Cerebellar cortex (tissue), 1 donor: ENCODE results near the gene NEIL1.

Source experiments
- DNase-seq: peaks from one replicate; pipeline ENCODE4 v3.0.0-alpha.2; 2015; ENCODE audit warnings: low spot score

Gene NEIL1

DNA sequence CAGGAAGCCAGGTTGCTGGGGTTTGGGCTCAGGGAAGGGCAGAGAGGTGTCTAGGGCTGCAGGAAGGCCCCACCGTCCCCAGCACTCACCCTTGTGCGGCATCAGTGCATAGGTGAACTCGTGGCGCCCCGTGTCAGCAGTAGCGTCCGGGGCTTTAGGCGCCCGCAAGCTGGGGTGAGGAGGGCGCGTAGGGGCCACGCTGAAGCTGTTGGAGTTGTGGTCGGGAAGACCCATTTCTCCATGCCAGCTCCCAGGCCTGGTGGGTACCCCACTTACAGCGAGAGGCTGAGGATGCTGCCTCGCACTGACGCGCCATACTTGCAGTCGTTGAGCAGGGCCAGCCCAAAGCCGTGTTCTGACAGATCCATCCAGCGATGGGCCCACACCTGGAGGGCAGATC is 9.7 kb downstream of the NEIL1 start:
- DNase-seq: no peak

DNA sequence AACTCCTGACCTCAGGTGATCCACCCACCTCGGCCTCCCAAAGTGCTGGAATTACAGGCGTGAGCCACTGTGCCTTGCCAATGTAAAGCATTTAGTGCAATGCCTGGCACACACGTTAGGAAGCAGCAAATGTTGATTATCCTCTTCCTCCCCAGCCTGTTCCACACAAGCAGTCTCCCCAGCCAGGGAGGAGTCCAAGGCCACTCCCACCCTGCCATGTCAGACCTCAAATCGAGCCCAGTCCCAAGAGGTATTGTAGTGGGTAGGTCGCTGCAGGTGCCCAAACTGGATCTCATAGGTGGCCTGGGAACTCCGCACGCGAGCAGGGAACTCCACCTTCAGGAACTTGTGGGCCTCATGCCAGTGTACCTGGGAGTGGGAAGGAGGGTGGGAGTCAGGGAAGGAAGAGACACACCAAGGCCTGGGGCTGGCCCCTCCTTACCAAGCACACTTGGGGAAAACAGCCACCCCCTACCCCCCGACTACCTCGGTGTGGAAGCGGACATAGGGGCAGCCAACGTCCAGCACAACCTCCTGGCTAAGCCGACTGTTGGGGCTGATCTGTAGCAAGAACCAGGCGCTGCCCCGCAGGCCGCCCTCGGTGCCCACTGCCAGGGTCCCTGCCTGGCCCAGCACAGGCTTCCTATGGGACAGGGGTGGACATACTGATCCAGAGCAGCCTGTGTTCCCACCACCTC is 11.3 kb downstream of the NEIL1 start:
- no peak for DNase-seq

DNA sequence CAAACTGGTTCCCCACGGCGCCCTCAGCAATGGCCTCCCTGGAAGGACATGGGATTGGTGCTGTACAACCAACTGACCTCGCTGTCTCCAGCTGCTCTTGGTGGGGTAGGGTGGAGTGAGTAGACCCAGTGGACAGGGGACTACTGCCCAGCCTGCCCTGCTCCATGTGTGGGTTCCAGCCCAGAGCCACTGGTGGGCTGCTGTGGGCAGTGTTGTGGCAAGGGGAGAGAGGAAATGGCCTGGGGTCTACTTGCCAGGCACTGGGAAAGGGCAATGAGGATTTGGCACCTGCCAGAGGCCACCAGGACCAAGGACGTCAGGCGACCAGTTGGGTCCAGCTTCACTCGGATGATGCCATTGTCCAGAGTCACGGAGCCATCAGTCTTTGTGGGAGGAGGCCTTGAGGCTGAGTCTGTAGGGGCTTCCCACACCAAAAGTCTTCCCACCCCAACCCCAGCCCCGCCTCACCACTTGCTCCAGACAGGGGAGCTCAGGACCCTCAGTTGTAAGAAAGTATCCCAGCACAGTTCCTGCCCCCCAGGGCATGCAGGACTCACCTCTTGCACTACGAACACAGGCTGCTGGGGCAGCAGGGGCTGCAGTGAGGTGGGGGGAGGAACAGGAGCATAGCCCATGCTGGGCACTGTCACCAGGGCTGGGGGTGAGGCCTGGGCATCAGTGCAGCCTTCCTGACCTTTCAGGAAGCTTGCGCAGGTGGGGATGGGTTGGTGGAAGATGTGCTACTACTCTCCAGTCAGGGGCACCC is 12.1 kb downstream of the NEIL1 start:
- DNase-seq: no peak

DNA sequence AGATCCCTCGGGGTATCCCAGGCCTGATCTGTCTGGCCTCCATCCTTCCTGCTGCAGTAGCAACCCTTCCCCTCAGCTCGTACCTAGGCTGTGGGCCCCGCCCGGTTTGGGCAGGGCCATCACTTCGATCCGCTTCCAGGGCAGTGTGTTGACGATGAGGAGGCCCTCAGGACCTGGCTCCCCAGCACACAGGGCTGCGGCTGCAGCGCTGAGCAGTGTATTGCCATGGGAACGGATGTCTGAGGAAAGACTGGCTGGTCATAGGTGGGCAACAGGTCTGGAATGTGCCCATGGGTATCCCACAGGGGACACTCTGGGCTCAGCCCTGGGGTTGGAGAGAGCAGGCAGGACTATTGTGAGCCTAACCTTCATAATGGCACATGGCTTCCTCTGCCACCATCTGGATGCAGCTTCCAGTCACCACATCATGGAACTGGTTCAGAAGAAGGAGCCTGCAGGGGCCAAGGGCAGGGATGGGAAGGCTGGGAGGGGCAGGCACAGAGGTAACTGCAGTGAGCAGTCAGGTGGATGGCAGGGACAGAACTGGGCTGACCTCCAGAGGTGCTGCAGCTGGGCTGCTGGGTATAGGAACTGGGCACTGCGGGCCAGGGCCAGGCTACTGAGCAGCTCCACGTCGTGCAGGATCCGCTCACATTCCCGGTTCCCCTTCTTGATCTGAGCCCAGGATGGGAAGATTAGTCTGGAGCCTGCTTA is 12.9 kb downstream of the NEIL1 start:
- no peak for DNase-seq

DNA sequence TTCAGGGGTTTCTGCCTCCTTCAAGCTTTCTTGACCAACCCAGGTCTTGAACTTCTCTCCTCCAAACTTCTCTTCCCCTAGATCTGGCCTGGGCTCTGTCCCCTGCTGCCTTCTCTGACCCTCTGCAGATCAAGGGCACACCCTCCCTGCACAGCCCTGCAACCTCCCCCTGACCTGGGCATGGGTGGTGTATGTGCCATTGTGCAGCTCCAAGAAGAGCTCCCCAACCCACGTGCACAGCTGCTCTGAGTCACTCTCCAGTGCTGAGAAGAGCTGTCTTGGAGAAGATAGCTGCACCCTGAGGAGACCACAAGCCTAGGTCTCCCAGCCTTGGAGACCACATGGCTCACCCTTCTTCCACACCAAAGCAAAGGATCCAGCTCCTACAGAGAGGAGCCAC is 13.6 kb downstream of the NEIL1 start:
- no peak for DNase-seq

DNA sequence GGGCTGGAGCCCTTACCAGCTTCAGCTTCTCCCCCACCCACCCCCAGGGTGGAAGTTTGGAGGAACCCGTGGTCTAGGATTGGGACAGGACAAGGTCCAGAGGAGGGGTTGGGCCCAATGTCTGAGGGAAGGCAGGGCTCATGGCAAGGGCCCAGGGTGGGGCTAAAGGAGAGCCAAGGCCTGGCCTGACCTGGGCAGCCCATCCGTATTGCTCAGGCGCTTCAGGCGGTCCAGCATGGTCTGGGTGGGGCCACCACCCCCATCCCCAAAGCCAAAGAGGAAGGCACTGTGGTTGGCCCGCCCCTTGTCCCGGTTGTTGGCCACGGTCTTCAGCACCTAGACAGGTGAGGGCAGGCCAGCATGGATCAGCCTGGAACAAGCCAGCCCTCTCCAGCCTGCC is 14.0 kb downstream of the NEIL1 start:
- DNase-seq: no peak

DNA sequence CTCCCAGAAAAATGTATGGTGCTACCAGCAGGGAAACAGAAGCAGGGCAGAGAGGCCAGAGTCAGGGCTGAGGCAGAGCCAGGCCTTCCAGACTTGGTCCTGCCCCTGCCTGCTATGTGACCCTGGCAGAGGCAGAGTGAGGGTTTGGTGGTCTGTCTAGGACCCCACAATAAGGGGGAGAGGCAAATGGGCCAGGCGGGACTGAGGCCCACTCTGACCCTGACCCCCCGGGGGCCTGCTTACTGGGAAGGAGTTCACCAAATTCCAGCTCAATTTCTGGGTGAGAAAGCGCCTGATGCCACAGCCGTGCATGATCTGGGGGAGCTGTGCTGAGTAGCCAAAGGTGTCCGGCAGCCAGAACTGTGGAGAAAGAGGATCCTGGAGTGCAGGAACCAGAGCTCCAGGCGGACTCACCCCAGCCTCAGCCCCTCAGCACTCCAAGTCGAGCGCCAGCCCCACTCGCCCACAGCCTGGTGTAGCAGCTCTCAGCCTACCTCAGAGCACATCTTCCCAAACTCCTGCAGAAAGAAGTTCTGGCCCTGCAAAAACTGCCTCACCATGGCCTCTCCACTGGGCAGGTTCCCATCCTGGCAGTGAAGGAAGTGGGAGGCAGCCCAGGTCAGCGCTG is 14.6 kb downstream of the NEIL1 start:
- no peak for DNase-seq

DNA sequence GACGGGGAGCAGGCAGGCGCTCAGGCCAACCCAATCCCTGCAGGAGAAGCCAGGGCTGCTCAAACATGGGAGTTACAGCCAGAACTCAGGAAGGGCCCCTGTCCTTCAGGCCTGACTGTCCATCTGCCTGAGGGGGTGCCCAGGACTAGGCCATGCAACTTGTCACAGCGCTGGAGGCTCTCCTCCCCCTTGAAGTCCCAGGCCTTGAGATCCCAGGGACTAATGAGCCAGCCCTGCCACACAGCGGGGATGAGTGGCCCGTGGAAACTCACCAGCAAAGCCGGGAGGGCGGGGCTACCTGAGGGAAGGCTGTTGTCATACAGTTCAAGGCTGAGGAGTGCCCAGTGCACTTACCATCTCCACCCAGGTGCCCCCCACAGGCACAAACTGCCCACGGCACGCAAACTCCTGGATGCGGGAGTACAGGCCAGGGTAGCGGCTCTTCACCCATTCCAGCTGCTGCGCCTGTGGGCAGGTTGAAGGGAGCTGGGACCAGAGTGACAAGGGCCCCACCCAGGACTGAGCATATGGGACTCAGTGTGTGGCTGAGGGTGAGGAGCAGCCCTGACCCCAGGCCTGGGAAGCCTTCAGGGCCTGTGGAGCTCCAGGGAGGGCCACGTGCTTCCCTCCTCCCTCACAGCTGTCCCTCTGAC is 15.3 kb downstream of the NEIL1 start:
- no peak for DNase-seq

DNA sequence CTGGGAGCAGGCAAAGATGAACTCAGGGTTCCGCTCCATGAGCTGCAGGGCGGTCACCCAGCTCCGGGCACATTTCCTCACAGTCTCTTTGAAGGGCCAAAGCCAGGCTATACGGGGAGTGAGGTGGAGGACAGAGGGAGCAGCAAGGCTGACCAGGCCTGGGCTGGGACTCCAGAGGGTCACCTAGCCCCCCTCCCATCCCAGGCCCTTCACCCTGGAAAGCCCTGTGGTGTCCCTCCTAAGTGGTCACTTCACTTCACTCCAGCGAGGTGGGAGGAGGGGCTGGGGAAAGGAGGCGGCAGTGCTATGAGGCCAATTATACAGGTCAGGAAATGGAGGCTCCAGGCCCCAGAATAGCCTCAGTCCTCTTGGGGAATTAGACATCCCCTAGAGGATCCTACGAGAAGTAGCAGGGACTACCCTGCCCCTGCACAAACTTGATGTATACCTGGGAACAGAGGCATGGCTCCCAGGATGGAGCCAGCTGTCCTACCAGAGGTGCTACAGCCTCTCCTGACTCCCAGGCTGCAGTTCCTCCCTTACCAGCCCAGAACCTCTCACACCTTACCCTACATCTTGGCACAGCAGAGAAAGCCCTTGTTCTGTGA is 15.9 kb downstream of the NEIL1 start:
- no peak for DNase-seq

DNA sequence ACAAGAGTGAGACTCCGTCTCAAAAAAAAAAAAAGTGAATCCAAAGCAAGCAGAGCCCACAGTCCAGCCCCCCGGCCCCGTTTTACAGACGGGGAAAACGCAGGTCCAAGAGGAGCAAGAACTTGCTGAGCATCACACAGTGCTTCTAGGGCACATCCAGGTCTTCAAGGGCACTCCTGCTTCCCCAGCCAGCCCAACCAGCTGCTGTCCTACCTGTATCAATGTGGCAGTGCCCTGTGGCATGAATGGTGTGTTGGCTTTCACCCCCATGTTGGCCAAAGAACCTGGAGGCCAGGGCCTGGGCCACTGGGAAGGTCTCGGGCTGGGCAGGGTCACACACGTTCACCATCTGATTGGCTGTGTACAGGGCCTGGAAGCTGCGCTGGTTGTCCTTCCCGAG is 16.9 kb downstream of the NEIL1 start:
- DNase-seq: no peak

DNA sequence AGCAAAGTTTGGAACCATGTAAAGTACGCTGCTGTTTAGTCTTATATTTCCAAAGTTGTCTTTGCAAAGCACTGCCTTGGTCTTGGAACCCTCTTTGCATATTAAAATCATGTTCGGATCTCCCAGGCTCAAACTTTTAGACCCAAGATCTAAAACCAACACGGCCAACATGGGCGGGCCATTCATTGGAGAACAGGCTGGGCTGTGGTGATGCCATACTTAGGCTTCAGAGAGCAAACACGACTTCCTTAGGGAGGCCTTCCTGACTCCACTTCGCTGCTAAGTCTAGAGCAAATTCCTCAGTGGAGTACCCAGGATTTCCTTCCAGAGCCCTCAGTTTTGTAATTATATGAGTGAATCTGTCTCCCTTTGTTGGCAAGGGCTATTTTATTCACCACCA is 18.0 kb downstream of the NEIL1 start:
- no peak for DNase-seq

DNA sequence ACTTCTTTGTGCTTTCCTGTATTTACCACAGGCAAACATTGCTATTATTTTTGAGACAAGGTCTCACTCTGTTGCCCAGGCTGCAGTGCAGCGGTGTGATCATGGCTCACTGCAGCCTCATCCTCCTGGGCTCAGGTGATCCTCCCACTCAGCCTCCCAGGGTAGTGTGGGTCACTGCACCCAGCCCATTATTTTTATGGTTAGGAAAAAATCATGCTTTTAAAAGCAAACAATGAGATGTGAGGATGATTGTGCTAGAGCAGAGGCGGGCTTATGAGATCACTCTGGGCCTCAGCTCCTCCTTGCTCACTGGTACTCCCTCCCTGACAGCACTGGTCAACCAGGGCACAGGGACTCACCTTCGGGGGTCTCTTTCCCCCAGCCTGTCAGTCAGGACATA is 19.3 kb downstream of the NEIL1 start:
- no peak for DNase-seq

DNA sequence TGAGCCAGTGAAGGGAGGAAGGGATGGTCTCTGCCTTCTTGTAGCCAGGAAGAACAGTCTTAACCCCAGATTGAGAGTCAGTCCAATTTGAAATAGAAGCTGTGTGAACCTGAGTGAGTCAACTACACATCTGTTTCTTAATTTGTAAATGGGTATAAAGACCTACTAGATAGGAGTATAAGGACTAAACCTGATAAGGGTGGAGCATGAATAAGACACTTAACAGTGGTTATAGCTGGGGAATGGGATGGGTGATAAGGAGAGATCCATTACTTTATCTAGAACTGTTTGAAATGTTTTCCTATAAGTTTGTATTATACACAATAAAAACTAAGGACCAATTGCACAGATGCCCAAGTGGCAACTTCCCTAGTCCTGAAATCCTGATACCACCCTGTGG is 20.2 kb downstream of the NEIL1 start:
- DNase-seq: no peak

DNA sequence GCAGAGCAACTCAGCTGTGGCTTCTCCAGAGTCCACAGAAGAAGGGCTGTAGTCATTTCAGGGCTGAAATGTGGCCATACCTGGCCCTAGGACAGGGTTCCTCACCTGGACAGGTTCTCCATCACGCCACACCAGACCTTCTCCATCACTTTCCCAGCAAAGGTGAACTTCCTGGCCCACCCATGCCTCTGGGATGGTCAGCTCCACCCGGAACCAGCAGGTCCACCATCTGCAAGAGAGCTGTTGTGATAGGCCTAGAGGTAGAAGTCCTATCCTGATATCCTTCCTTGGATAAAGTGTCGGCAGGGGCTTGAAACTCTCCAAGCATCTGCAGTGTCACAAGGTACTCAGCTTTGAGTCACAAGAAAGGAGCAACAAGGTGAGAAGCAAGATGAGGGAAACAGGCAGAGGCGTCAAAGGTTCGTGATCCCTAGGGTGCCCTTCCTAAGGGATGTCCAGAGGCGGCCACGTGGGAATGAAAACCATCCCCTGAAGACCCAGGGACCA is 20.6 kb downstream of the NEIL1 start:
- no peak for DNase-seq

DNA sequence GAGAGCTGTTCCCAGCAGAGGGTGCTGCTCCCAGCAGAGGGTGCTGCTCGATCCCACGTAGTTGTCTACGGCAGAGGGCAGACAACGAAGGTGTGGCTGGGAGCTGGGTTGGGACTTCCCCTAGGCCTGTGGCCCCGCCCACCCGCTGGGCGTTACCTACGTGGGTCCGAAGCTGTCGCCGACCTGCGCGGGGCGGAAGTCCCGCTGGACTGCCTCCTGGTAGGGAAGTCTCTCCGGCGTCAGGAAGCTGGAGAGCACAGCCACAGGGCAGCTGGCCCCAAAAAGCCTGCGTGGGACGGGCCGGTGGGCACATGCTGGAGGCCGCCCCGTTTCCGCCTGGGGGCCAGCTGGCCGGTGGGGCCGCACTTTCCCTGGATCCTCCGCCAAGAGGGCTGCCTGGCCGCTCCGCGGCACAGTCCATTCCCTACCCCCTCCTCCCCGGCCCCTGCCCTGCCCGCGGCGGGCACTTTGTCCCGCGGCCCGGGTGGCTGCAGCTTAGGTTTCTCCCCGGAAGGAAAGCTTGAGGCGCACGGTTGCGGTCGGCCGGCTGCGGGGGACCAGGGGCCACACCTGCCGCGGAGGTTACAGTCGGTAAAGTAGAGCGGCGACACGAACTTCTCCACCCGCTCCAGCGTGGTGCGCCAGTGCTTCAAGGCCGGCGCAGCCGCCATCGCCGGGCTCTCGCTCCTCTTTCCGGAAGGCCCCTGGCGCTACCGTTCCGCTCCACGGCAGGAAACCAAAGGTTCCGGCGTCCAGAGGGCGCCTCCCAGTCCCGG is 21.3 kb downstream of the NEIL1 start, which contains the start of gene MAN2C1:
TSS of gene MAN2C1 (minus strand) at position 695 of the 776 bp plus-strand sequence. CDS start at position 671, 24 bp downstream.
- peak; percentile 96 for DNase-seq

DNA sequence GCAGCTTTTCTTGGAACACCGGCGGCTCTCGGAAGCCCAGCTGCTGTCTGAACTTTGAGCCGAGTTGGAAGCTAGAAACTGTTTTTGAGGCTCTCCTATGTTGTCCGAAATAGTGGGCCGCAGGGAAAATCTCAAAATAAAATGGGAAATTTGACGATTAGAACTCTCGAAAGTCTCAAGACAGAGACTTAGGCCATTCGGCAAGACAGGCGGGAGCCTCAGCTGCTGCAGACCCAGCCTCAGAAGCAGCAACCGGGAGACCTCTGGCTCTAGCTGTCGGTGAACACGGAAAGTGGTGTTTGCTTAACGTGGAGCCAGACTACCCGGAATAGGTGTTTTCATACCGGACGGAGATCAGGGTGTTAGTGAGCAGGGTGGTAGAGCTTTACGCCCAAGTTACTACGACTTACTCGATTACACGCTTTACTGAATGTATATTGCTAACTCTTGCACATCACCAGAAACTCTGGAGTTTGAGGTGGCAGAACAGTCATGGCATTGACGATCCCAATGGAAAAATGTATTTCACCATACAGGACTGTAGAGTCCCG is 21.9 kb downstream of the NEIL1 start:
- no peak for DNase-seq

DNA sequence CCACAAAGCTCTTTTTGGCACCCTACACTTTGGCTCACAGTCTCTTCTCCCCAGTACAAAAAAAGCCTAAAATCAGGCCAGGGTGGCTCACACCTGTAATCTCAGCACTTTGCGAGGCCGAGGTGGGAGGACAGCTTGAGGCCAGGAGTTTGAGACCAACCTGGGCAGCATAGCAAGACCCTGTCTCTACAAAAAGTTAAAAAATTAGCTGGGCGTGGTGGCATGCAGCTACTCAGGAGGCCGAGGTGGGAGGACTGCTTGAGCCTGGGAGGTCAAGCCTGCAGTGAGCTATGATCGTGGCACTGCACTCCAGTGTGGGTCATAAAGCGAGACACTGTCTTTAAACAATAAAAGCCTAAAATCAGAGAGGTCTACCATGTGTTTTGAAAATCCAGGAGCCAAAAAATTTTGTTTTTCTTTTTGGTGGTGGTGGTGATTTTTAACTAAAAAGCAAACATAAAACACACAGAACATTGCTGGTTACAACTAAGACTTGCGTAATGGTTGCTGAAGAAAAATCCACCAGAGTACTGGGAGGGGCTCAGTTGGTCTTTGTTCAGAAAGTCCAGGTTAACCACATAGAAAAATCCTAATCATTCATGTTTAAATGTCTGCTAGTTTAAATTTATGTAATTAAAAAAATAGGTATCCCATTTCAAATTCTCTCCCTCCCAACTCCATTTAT is 23.2 kb downstream of the NEIL1 start:
- DNase-seq: no peak

DNA sequence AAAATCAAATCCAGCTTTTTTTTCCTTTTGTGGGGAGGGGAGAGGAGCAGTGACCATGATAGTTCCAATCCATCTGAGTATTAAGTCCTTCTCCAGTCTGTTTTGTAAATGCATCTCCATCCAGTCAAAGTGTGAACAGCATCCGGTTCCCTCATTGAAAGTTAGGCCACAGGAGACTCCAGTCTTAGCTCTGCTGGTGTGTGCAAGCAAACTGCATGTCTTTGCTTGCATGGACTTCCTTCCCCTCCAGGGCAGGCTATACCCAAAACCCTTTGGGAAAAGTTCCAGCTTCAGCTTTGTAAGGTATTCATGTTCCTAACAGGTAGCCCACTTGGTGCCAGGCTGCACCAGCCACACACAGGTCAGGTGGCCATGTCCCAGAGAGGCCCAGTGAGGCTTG is 24.6 kb downstream of the NEIL1 start:
- no peak for DNase-seq

DNA sequence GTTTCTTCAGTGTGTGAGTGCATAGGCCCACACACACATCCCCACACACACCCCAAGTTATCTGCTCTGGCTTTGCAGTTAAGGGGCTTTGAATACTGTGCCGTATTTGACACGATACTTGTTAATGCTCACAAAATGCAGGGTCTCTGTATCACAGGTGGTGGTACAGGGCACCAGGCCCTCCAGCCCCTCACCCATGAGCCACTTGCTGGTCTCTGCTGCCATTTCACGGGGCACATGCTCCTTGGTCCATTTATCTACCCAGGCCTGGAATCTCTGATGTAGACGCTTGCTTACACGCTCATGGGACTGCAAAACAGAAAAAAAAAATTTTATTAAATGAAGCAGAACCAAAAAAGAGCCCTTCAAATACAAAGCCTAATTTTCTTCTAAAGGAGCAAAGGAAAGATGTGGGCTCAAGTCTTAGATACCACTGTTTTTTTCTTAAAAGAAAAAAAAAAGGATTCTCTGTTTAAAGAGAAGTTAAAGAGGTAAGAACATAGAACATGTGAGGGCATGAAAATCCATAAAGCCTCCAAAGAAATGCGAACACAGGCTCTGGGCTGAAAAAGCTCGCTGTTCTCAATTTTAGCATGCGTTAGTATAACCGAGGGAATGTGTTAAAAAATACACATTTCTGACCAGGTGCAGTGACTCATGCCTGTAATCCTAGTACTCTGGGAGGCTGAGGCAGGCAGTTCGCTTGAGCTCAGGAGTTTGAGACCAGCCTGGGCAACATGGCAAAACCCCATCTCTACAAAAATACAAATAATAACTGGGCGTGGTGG is 25.3 kb downstream of the NEIL1 start:
- no peak for DNase-seq
